Peyer's patch (tissue), 4 donors: Measurements from ENCODE around the gene ERCC8.

Experiments used
- CTCF ChIP-seq, 6 experiments: fragments of 450-650 bp in 4 of 6; fragments of 200-600 bp in 2 of 6; sonication (generic) in 1 of 6; IDR thresholded peaks; one replicate each; pipeline ENCODE4 v1.5.1; 2017 to 2019; ENCODE audit warnings: antibody characterized with exemption in 6 of 6, mild to moderate bottlenecking in 3 of 6, moderate library complexity in 1 of 6
- POLR2A ChIP-seq, 2 donors: fragments of 450-650 bp; IDR thresholded peaks; one replicate each; pipeline ENCODE4 v1.5.1; 2017; ENCODE audit warnings: antibody characterized with exemption in 2 of 2, mild to moderate bottlenecking in 2 of 2, moderate library complexity in 2 of 2

DNA sequence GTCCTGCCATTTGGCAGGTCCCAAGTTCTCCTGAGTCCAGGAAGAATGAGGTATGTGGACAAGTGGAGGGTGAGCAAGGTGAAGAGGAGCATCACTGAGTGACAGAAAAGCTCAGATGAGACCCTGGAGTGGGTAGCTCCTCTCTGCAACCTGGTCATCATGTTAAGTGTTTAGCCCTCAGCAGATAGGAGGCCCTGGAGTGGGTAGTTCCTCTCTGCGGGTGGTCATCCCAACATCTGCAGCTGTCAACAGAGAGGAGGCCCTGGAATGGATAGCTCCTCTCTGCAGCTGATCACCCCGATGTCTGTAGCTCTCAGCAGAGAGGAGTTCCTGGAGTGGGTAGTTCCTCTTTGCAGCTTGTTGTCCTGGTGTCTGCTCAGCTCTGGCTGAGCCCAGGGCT lies 48.6 kb upstream of the ERCC8 start:
- TF ChIP-seq POLR2A (IDR thresholded peaks at IDR 0.05) (no peak), CTCF (IDR thresholded peaks at IDR 0.05) (no peak)
